Dedifferentiated amniotic fluid mesenchymal stem cell (primary cell): ENCODE data around the gene CNTRL.

ENCODE experiments used
- DNase-seq: peaks from one replicate; pipeline ENCODE4 v3.0.0-alpha.2; 2016; ENCODE audit errors: extremely low spot score

Gene CNTRL

DNA sequence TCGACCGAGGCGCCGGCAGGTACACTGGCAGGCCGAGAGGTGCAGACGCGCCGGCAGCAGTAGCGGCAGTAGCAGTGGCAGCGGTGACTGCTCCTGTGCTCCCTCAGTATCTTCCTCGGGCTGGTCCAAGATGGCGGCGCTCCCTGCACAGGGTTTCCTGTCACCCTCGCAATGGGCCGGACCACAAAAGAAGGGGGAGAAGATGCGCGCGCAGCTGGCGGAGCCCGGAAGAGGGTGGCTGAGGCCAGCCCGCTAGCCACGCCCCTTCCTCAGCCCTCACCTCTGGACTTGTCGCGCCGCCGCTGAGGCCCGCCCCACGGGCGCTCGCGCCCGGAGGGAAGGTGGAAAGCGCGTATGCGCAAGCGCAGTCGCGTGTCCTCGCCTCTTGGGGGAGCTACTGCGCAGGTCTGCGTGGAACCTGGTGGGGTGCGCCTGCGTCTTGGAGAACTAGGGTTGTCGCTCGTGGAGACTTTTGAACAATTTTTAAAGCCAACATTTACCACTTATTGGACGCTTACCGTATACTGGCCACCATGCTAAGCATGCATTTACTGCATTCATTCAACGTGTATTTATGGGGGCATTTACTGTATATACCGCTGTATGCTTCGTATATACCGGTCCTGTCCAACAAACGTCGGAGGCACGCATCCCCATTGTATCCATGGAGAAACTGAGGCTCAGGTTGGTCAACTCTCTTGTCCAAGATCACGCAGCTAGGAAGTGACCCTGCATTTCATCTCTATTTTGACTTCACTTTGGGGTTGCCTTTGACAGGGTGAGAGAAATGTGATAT is 127.2 kb downstream of the CNTRL start, which contains the start of gene RAB14:
Gene RAB14 (minus strand): TSS at position 132 of the 796 bp plus-strand sequence. CDS start 8,457 bp downstream, outside the sequence.
- DNase-seq: peak; percentile 97

DNA sequence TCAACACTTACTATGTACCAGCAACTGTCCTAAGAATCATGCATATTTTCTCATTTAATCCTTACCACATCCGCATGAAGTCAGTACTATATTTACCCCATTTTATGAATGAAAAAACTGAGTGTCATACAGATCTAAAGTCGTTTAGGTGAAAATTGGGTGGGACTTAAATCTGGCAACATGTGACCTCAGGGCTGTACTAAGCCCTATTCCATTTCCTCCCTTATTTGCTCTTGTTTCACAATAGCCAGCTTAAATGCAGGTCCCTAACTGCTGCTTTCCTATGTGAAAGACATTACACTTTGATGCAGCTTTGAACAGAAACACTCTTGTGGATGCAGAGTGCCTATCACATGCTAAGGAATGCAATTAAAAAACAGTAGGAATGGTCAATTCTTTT is 129.4 kb downstream of the CNTRL start:
- DNase-seq: no peak

DNA sequence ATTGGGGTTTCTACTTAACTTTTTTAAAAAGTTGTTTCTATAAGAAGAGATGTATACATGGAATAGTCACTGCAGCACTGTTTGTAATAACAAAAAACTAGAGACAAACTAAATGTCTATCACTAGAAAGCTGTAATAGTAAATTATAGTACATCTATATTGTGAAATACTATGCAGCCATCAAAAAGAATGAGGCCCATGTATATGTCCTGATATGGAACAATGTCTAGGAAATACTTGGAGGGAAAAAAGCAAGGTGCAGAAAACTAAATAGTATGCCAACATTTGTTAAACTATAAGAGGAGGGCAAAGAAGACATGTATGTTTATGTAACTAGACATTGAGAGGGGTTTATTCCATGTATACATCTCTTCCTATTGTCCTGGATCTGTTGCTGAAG is 129.9 kb downstream of the CNTRL start:
- DNase-seq: no peak

DNA sequence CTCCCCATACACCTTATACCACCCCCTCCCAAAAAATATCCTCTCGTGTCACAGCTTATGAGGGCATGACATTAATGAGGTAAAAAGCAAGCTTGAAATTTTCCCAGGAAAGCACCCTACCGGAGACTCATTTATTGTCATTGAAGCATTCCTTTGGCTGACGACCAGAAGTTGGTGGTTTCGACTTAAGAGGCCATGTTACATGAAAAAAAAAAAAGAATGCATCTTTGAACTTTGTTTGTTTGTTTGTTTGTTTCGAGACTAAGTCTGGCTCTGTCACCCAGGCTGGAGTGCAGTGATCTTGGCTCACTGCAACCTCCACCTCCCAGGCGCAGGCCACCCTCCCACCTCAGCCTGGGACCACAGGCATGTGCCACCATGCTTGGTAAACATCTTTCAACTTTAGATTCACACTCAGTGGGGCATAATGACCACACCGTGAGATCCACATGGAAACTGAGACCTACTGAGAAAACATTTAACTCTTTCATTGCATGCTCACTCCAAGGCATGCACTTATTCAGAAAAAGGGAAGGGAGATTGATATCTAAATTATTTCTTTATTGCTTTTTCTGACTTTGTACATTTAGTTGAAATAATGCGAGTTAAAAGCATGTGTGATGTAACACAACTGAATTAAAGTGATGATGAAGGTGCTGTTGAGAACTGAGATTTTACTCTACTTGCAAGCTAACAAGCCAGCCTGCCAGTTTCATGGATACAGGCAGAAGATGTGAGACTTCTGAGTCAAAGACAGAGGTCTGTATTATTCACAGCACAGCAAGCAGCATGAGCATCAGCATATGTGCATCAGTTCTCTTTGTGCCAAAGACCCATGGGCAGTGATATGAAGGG is 132.0 kb downstream of the CNTRL start:
- no peak for DNase-seq

DNA sequence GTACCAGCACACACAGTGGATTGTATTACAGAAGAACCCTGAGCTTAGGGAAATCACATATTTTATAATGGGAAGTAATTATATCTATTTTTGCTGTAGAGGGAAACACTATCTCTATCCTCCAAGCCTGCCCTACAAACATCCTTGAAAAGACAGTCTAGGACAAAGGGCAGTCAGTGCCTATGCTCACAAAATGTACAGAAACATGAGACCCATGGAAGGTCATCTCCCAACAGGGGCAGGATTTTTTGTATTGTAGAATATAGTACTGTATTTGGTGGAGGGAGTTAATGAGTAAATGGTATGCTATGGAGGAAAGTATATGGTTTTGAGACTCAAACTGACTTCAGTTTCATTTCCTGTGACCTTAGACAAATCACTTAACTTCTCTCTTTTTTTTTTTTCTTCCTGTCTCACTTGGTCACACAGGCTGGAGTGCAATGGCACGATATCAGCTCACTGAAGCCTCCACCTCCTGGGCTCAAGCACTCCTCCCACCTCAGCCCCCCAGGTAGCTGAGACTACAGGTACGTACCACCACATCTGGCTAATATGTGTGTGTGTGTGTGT is 132.7 kb downstream of the CNTRL start:
- no peak for DNase-seq

DNA sequence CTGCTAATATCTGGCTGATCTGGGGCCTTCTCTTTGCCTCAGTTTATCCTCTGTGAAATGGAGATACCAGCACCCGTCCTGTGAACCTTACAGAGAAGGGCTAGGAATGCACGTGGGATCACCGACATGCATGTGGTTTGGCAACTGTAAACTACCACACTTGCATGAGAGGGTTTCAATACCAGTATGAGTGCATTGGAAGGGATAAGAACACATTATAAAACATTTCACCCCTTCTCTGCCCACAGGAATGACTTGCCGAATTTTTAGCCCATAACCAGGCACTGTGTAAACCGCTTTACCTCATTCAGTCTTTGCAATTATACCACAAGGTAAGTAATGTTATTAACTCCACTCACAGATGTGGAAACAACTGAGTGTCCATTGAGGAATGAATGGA is 135.8 kb downstream of the CNTRL start:
- DNase-seq: no peak

DNA sequence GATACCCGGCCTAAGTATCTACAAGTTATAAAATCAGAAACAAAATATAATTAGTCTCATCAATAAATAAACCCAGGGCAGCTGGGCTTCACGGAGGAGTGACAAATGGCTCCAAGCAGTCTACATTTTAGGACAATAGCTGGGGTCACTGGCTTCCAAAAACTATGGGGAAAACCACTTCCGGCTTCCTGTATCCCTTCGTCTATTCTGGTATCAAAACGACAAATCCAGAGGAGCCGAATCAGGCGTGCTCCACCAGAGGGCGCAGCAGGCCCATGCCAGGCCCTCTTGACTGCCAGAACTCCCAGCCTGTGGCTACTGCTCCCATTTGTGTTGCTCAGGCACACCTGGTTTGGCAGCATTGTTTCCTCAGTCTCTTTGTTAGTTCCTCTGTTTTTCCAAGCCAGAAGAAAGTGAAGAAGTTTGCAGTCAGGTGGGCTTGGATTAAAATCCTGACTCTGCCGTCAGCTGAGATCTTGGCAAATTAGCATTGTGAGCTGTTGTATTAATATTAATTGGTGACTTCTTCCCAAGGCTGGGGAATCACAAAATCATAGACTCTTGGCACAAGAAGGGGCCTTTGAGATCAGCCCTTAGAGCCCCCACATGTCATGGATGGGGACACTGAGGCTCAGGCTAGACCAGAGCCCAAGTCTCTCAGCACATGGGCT is 138.5 kb downstream of the CNTRL start:
- peak; percentile 85 for DNase-seq

DNA sequence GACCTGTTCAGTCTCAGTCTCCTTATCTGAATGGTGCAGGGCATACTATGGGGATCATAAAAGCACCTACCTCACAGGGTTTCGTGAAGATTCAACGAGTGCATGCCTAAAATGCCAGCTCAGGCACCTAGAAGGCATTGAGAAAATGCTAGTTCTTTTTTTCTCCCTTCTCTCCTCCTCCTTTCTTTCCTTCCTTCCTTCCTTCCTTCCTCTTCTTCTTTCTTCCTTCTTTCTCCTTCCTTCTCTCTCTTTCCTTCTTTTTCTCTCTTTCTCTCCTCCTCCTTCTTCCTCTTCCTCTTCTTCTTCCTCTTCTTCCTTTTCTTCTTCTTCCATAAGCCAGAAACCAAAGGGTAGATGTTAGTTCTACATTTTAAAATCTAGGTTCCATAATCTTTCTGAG is 139.2 kb downstream of the CNTRL start:
- no peak for DNase-seq

DNA sequence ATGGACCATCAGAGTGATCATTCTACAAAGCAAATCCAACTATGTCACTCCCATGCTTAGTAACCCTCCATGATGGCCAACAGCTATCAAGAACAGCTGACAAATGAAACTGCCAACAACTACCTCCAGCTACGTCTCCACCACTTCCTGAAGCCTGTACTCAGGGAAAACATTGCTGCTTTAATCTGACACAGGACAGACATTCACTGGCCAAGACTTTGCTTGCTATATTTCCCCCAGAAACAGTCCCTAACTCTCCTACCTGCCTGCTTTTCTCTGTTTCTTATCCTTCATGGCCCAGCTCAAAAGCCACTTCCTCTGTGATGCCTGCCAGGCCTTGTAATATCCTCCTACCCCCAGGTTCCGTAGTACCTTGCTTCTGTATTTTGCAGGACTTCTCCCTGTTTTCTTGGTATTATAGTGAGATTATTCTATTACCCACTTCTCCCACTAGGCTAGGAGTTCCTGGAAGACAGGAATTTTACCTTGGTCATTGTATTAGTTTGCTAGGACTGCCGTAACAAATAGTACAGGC is 141.6 kb downstream of the CNTRL start:
- DNase-seq: no peak

DNA sequence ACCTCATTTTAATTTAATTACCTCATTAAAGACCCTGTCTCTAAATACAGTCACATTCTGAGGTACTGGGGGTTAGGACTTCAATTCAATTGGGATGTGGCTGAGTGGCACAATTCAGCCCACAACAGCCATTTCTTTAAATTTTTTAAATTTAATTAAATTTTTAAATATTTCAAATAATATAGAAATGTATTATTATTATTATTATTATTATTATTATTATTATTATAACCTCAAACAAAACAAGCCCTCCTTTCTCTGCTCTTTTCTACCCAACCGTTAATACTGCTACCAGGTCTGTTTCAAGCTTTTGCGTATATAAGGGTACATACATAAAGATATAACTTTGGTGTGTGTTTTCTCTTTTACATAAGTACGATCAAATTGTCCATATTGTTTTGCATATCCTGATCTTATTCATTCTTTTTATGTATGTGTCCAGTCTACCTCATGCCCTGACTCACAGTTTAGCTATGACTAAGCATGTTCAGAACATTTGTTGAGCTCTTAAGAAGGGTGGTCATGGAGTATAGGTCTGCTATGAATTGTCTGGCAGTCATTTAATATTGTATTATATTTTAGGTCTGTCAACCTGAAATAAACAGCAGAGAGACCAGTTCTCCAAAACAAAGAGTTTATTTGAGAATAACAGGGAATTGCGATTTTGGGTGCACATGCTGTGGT is 143.0 kb downstream of the CNTRL start:
- no peak for DNase-seq

DNA sequence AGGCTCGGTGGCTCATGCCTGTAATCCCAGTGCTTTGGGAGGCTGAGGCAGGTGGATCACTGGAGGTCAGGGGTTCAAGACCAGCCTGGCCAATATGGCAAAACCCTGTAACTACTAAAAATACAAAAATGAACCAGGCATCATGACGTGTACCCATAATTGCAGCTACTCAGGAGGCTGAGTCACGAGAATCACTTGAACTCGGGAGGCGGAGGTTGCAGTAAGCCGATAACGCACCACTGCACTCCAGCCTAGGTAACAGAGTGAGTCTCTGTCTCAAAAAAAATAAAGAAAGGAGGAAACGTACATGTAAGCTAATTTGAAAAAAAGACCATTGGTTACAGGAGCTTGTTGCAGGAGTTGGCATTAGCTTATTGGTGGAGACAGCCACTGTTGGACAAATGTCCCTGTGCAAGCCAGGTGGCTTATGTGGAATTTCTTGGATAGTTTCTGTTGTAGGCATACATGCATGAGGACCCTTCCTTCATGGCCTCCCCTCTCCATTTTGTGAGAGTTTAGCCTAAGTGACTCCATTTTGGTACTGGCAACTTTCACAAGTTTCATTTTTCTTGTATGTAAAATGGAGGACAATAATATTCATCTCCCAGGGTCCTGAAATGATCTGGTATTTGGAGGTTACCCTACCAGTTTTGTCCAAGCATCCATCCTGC is 143.7 kb downstream of the CNTRL start:
- no peak for DNase-seq

DNA sequence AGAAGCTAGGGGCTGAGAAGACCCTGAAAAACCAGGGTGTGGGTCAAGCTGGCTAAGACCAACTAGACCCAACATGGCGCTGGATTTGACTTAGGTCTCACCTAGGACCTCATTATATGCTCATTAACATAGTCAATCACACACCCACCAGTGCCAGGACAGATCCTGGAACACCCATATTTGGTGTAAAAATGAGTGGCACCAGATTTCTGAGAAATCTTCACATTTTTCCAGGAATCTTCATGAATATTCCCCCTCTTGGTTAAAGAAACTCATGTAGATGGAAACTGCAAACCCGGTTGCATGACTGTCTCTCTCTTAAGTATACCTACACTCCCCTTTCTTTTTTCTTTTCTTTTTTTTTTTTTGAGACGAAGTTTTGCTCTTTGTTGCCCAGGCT is 144.8 kb downstream of the CNTRL start:
- DNase-seq: no peak

DNA sequence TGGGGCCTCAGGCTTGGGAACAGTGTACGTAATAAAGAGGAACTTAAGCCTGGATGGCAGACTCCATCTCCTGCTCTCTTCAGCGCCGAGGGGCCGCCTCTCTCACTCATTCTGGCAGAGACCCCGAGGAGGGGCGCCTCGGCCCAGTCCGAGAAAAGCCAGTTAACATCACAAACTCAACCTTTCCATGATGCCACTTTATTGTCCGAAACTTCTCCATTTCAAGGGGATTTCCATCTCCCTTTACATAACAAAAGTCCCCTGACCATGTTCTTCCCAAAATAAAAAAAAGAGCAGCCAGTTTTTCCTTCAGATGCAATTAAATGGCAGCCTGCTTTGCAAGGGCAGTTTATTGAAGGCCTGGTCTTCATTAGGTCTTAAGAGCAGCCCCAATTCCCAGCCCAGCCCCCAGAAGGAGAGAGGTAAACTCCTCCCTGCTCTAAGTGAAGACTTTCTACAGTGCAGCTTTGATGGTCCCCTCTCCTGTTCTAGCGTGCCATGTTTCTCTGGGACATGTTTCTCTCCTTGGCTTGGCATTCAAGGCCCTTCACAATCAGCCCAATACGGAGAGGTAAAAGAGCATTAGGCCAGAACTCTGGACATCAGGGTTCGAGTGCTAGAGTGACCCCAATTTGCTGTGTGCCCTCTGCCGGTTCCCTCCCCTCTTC is 146.4 kb downstream of the CNTRL start:
- no peak for DNase-seq

DNA sequence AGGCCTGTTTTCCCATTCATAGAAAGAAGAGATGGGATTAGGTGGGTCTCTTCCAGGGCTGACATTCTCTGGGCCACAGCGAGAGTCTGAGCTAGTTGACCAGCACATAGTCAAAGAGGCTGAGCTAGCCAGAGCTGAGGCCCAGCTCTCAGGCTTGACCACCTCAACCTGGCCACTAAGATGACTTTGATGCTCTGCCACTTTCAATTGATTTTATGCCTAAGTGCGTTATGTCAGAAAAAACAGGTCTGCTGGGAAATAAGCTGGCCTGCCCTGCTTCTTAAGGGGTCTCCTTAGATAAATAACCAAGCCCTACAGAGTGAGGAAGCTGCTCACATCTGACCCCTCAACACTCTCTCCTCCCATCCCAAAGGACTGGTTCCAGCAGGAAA is 146.9 kb downstream of the CNTRL start:
- DNase-seq: no peak

DNA sequence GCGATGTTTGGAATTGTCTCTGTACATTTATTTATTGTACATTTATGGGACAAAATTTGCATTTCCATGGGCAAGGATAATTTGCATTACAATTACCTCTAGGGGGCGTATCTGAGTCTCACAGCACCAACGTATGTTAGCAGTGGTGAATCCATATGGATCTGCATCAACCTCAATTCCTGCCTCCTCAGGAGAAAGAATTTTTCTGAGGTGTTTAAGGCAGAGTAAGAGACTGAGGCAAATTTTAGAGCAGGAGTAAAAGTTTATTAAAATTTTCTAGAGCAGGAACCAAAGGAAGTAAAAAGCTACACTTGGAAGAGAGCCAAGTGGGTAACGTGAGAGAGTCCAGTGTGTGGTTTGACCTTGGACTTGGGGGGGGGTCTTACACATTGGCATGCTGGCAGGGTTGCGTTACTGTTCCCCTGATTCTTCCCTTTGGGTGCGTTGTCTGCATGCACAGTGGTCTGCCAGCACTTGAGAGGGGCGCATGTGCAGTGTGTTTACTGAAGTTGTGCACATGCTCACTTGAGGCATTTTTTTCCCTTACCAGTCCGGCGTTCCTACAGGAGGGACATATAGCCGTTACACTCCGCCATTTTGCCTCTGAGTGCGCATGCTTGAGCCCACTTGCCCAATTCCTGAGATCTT is 147.9 kb downstream of the CNTRL start:
- DNase-seq: peak; percentile 83

DNA sequence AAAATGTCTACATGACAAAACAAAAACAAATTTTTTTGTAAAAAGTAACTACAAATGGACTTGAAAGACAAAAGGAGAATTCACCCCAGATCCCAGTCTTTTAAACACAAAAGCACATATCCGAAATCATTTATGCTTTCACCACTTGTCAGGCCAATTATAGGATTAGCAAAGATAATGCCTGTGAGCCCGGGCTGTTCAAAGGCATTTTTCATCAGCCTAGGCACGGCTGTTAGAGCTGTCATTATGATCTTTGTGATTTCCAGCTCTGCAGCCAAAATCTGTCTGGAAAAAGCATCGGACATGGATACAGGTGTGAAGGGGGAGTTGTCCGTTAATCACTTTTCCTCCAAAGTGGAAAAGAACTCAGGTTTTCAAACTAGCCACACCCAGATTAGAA is 150.5 kb downstream of the CNTRL start:
- DNase-seq: no peak

DNA sequence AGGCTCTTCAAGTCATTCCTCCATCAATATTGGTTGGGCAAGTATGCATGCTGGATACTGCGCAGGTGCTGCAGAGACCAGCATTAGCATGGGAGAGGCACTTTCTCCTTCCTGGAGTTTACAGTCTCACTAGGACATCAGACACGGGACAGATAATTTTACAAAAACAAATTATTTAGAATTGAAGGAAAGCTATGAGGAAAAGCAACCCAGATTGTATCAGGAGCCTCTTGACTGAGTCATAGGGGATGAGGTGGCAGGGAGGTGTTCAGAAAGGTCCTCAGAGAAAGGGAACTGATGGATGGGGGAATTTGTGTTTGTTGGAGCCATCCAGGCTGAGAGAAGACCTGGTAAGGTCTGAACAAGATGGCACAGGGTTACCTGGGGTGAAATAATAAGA is 151.4 kb downstream of the CNTRL start:
- DNase-seq: no peak
